Mesenchymal stem cell (in vitro differentiated cells and primary cell): ENCODE results near the gene NR2F6.

ENCODE experiments used
- DNase-seq: peaks from one replicate; pipeline ENCODE4 v3.0.0-alpha.2; 2013
- H2AFZ ChIP-seq: one replicate; pipeline ENCODE4 v1.6.1; 2013; ENCODE audit warnings: low read depth, mild to moderate bottlenecking, control low read depth, inconsistent platforms, low read length, moderate library complexity
- H2AK5ac ChIP-seq: 2 replicates; pipeline ENCODE4 v1.6.1; 2013; ENCODE audit warnings: low read length, moderate library complexity, mild to moderate bottlenecking, inconsistent platforms; ENCODE audit not compliant: severe bottlenecking
- H2BK120ac ChIP-seq: one replicate; pipeline ENCODE4 v1.6.1; 2013; ENCODE audit warnings: low read depth, mild to moderate bottlenecking, inconsistent platforms, low read length, moderate library complexity
- H2BK12ac ChIP-seq, 2 experiments: one replicate each; pipeline ENCODE4 v1.6.1; 2013; ENCODE audit warnings: inconsistent platforms in 2 of 2, low read length in 2 of 2, mild to moderate bottlenecking in 2 of 2, moderate library complexity in 2 of 2, control low read depth in 1 of 2
- H2BK15ac ChIP-seq: one replicate; pipeline ENCODE4 v1.6.1; 2013; ENCODE audit warnings: mild to moderate bottlenecking, low read depth, inconsistent platforms; ENCODE audit not compliant: poor library complexity, severe bottlenecking
- H2BK5ac ChIP-seq: 2 replicates; pipeline ENCODE4 v1.6.1; 2013; ENCODE audit warnings: low read depth, mild to moderate bottlenecking, low read length, control low read depth, inconsistent platforms; ENCODE audit not compliant: poor library complexity, severe bottlenecking
- H3K14ac ChIP-seq, 2 experiments: one replicate each; pipeline ENCODE4 v1.6.1; 2013; ENCODE audit warnings: inconsistent platforms in 2 of 2, low read length in 2 of 2, control low read depth in 1 of 2, mild to moderate bottlenecking in 1 of 2, moderate library complexity in 1 of 2
- H3K18ac ChIP-seq, 2 experiments: one replicate each; pipeline ENCODE4 v1.6.1; 2013; ENCODE audit warnings: inconsistent platforms in 2 of 2, low read length in 2 of 2, control low read depth in 1 of 2, low read depth in 1 of 2, mild to moderate bottlenecking in 1 of 2
- H3K23ac ChIP-seq, 2 experiments: one replicate each; pipeline ENCODE4 v1.6.1; 2013; ENCODE audit warnings: inconsistent platforms in 2 of 2, low read length in 2 of 2, mild to moderate bottlenecking in 2 of 2, moderate library complexity in 2 of 2, control low read depth in 1 of 2
- H3K27ac ChIP-seq: 2 replicates; pipeline ENCODE4 v1.5.1; 2013; ENCODE audit warnings: mild to moderate bottlenecking, moderate library complexity, low read length, control low read depth, inconsistent platforms; ENCODE audit not compliant: poor library complexity, severe bottlenecking
- H3K27me3 ChIP-seq, 2 experiments: 2 replicates each; pipeline versions ENCODE4 v1.6.1 to v1.7.0; 2013; ENCODE audit warnings: low read length in 2 of 2, mild to moderate bottlenecking in 2 of 2, moderate library complexity in 2 of 2, control low read depth in 1 of 2, inconsistent platforms in 1 of 2; ENCODE audit not compliant: control insufficient read depth in 1 of 2, insufficient read depth in 1 of 2
- H3K36me3 ChIP-seq, 2 experiments: 2 replicates each; pipeline versions ENCODE4 v1.6.1 to v1.7.0; 2013; ENCODE audit warnings: low read length in 2 of 2, control low read depth in 1 of 2, inconsistent platforms in 1 of 2, low read depth in 1 of 2, mild to moderate bottlenecking in 1 of 2; ENCODE audit not compliant: insufficient read depth in 2 of 2, control insufficient read depth in 1 of 2
- H3K4ac ChIP-seq, 2 experiments: one replicate each; pipeline ENCODE4 v1.6.1; 2013; ENCODE audit warnings: inconsistent platforms in 2 of 2, low read length in 2 of 2, mild to moderate bottlenecking in 2 of 2, moderate library complexity in 2 of 2, control low read depth in 1 of 2, low read depth in 1 of 2
- H3K4me1 ChIP-seq: 2 replicates; pipeline ENCODE4 v1.6.1; 2013; ENCODE audit warnings: low read depth, low read length, control low read depth; ENCODE audit not compliant: control insufficient read depth, insufficient read depth
- H3K4me2 ChIP-seq: 2 replicates; pipeline ENCODE4 v1.6.1; 2013; ENCODE audit warnings: low read length, mild to moderate bottlenecking, inconsistent platforms; ENCODE audit not compliant: poor library complexity, severe bottlenecking
- H3K4me3 ChIP-seq, 2 experiments: 2 replicates each; pipeline versions ENCODE4 v1.5.1 to v1.7.0; 2013; ENCODE audit warnings: low read length in 2 of 2, mild to moderate bottlenecking in 2 of 2, control low read depth in 1 of 2, low read depth in 1 of 2; ENCODE audit not compliant: insufficient read depth in 1 of 2
- H3K79me1 ChIP-seq: replicated peaks from 2 replicates; pipeline ENCODE4 v1.6.1; 2013; ENCODE audit warnings: mild to moderate bottlenecking, control low read depth, low read length, inconsistent platforms; ENCODE audit not compliant: poor library complexity, severe bottlenecking
- H3K9ac ChIP-seq: 2 replicates; pipeline ENCODE4 v1.7.0; 2013; ENCODE audit warnings: mild to moderate bottlenecking, low read length, moderate library complexity
- H3K9me3 ChIP-seq: 2 replicates; pipeline ENCODE4 v1.7.0; 2013; ENCODE audit warnings: mild to moderate bottlenecking, low read length; ENCODE audit not compliant: control insufficient read depth
- H4K8ac ChIP-seq: one replicate; pipeline ENCODE4 v1.6.1; 2013; ENCODE audit warnings: inconsistent platforms, mild to moderate bottlenecking, low read length, moderate library complexity
- H4K91ac ChIP-seq: one replicate; pipeline ENCODE4 v1.6.1; 2013; ENCODE audit warnings: mild to moderate bottlenecking, low read length, inconsistent platforms
- WGBS: methylation state at CpG from one replicate; pipeline ENCODE4 v1.1.7; 2013; ENCODE audit warnings: mixed read lengths; 5-methylcytosine and 5-hydroxymethylcytosine counted together

The NR2F6 gene

GRCh38 chr19:17243211-17243829, 2.4 kb downstream of the NR2F6 start:
- no peak overlapping the region for H2AFZ ChIP-seq
- peaks cover 9% of the 10 kb centered on the region for H3K79me1 ChIP-seq
- H3K9ac ChIP-seq, result peak overlapping the region; percentile 79
- WGBS, result 27% methylated on average over 8 of the region's 8 CpGs
- H3K23ac ChIP-seq, result peak overlapping the region in 1 of 2 experiments; percentile 17
- no peak overlapping the region for H4K8ac ChIP-seq
- H3K14ac ChIP-seq, result peak overlapping the region in 1 of 2 experiments; percentile 37
- H3K27ac ChIP-seq, result peak overlapping the region; percentile 55
- peak overlapping the region; percentile 61 for H4K91ac ChIP-seq
- H2AK5ac ChIP-seq, result peak overlapping the region; percentile 21
- peak overlapping the region; percentile 45 for H2BK120ac ChIP-seq
- no peak for DNase-seq
- H3K4me2 ChIP-seq, result peak overlapping the region; percentile 49
- H2BK15ac ChIP-seq, result no peak overlapping the region
- no peaks in the 10 kb centered on the region for H3K27me3 ChIP-seq
- H3K4me1 ChIP-seq, result peaks cover 44% of the 10 kb centered on the region
- peak overlapping the region in 1 of 2 experiments; percentile 89 for H3K4ac ChIP-seq
- H3K18ac ChIP-seq, result peak overlapping the region; percentile 14 to 98
- H3K4me3 ChIP-seq, result peak overlapping the region; percentile 90 to 92
- H2BK5ac ChIP-seq, result no peak overlapping the region
- peaks cover 3 to 18% of the 10 kb centered on the region in 2 experiments for H3K36me3 ChIP-seq
- H2BK12ac ChIP-seq, result peak overlapping the region in 1 of 2 experiments; percentile 29
- H3K9me3 ChIP-seq, result no peaks in the 10 kb centered on the region

- Histone ChIP-seq H4K8ac (no peak overlapping the region), H3K4me1 (peaks cover 37% of the 10 kb centered on the region), H2BK120ac (no peak overlapping the region), H3K18ac (peak overlapping the region in 1 of 2 experiments; percentile 25), H3K27ac (peak overlapping the region; percentile 26), H3K23ac (peak overlapping the region in 1 of 2 experiments; percentile 17), H3K79me1 (peaks cover 12% of the 10 kb centered on the region), H3K9ac (peak overlapping the region; percentile 79), H2AFZ (no peak overlapping the region), H3K14ac (peak overlapping the region in 1 of 2 experiments; percentile 37), H2AK5ac (peak overlapping the region; percentile 18), H2BK12ac (peak overlapping the region in 1 of 2 experiments; percentile 29), H3K27me3 (no peaks in the 10 kb centered on the region), H2BK5ac (no peak overlapping the region), H2BK15ac (peak overlapping the region; percentile 31), H3K4me2 (peak overlapping the region; percentile 49), H3K9me3 (no peaks in the 10 kb centered on the region), H3K4ac (peak overlapping the region in 1 of 2 experiments; percentile 19), H3K4me3 (no peak overlapping the region), H3K36me3 (peaks cover 9 to 24% of the 10 kb centered on the region in 2 experiments), H4K91ac (no peak overlapping the region)
- DNase-seq, result no peak
- WGBS, result 57% methylated on average over 8 of the region's 8 CpGs
These were observed 3.1 kb downstream of the NR2F6 start for GRCh38 chr19:17242431-17243208.

GRCh38 chr19:17240826-17241399, 4.8 kb downstream of the NR2F6 start:
- no peak for DNase-seq
- H3K18ac ChIP-seq, result no peak overlapping the region
- no peak overlapping the region for H4K91ac ChIP-seq
- no peak overlapping the region for H3K4me3 ChIP-seq
- H3K27me3 ChIP-seq, result no peaks in the 10 kb centered on the region
- H3K4ac ChIP-seq, result no peak overlapping the region
- H3K14ac ChIP-seq, result no peak overlapping the region
- no peak overlapping the region for H3K4me2 ChIP-seq
- WGBS, result 95% methylated on average over 6 of the region's 6 CpGs
- peak overlapping the region in 1 of 2 experiments; percentile 23 for H3K23ac ChIP-seq
- peaks cover 14% of the 10 kb centered on the region for H3K79me1 ChIP-seq
- no peak overlapping the region for H2BK120ac ChIP-seq
- peaks cover 9 to 36% of the 10 kb centered on the region in 2 experiments for H3K36me3 ChIP-seq
- no peak overlapping the region for H2BK15ac ChIP-seq
- no peaks in the 10 kb centered on the region for H3K9me3 ChIP-seq
- no peak overlapping the region for H2AFZ ChIP-seq
- H2AK5ac ChIP-seq, result no peak overlapping the region
- no peak overlapping the region for H3K9ac ChIP-seq
- peaks cover 33% of the 10 kb centered on the region for H3K4me1 ChIP-seq
- H2BK5ac ChIP-seq, result no peak overlapping the region
- no peak overlapping the region for H3K27ac ChIP-seq
- H4K8ac ChIP-seq, result no peak overlapping the region
- no peak overlapping the region for H2BK12ac ChIP-seq
